Measurements from ENCODE around the gene FNBP1. TPM values are rescaled to one million over a fixed set of nuclear protein-coding genes. Genes with fewer than 3 reads are reported as not detected.

The FNBP1 gene
- polyA plus RNA-seq, 2 of the 4 experiments (the other 2 are of a cell fraction), result 10.6 to 15.6 TPM

- TF ChIP-seq FOXS1 (CRISPR knock-in tag; IDR thresholded peaks at IDR 0.05) (no peak), KDM1A (IDR thresholded peaks at IDR 0.05; ENCODE audit: low read depth) (no peak), TFCP2L1 (CRISPR knock-in tag; IDR thresholded peaks at IDR 0.05) (no peak)
Measured at GRCh38 chr9:129887334-129888292, 155.4 kb downstream of the FNBP1 start (continued).

DNA sequence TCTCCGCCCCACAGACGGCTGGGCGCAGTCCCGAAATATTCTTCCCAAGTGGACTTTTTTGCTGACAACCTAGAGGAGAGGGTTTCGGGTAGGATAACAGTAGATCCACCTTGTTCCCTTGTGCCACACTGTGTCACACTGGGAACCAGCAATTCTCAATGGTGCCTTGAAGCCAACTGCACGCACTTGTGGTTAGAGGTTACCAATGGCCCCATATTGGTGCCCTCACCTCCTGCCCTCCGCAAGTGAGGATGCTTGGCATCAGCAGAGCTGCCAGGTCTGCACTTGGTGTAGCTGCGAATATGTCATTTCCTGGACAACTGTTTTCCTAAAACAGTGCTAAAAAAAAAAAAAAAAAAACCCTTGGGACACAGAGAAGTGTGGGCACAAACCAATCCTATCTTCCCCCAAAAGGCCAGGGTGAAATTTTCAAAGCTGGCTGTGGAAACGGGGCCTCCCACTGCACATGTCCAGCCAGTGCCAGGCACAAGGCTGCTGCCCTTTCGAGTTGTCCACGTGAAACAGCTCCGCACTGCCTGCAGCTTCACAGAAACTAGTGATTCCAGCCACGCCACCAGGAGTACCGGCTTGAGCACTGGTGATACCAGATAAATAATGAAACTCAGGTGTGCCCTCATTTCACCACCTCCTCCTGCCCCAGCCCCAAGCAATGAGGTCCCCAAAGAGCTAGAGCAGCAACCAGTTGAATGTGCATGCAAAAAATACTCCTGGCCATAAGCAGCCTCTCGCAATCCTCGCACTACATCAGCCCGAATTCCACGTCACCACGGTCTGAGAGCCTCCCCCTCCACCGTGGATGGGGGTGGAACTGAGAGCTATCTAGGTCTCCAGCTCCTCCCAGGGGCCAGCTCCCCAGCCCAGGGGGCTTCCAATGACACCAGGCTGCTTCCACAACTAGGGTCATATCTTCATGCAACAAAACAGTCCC, 156.5 kb downstream of the FNBP1 start:
- peak overlapping the region; percentile 35 for H3K4me3 ChIP-seq

GRCh38 chr9:129885670-129886106, 157.3 kb downstream of the FNBP1 start:
- peak overlapping the region; percentile 85 for H3K4me2 ChIP-seq
- peak overlapping the region; percentile 81 to 87 for H3K27ac ChIP-seq
- peak; percentile 47; the same call in 1 of the 2 replicates for TF ChIP-seq MAX (IDR thresholded peaks at IDR 0.05)
- no peak for TF ChIP-seq ESRRA (IDR thresholded peaks at IDR 0.05; ENCODE audit: borderline replicate concordance, low read length)
- peak; percentile 93 for TF ChIP-seq SMC3 (IDR thresholded peaks at IDR 0.05)
- peak; percentile 86 to 87 for TF ChIP-seq RAD21 (conservative IDR thresholded peaks at IDR 0.05 in 1 of 2, IDR thresholded peaks at IDR 0.05 in 1 of 2)
- TF ChIP-seq, protein P1, sequence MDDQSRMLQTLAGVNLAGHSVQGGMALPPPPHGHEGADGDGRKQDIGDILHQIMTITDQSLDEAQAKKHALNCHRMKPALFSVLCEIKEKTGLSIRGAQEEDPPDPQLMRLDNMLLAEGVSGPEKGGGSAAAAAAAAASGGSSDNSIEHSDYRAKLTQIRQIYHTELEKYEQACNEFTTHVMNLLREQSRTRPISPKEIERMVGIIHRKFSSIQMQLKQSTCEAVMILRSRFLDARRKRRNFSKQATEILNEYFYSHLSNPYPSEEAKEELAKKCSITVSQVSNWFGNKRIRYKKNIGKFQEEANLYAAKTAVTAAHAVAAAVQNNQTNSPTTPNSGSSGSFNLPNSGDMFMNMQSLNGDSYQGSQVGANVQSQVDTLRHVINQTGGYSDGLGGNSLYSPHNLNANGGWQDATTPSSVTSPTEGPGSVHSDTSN (IDR thresholded peaks at IDR 0.05), result no peak
- no peak for TF ChIP-seq MAZ (IDR thresholded peaks at IDR 0.05; ENCODE audit: borderline replicate concordance, low read depth, low read length)
- TF ChIP-seq FOSL2 (IDR thresholded peaks at IDR 0.05), result no peak
- peak; percentile 29; the same call in 1 of the 2 replicates for TF ChIP-seq FOSL2 (CRISPR knock-in tag; IDR thresholded peaks at IDR 0.05)
- 0 out of 2 replicates have a peak, but pooled peaks have one; percentile 19 for TF ChIP-seq POLR2A (IDR thresholded peaks at IDR 0.05; ENCODE audit: low read length)
- TF ChIP-seq USF2 (IDR thresholded peaks at IDR 0.05), result no peak
- TF ChIP-seq, protein P2, sequence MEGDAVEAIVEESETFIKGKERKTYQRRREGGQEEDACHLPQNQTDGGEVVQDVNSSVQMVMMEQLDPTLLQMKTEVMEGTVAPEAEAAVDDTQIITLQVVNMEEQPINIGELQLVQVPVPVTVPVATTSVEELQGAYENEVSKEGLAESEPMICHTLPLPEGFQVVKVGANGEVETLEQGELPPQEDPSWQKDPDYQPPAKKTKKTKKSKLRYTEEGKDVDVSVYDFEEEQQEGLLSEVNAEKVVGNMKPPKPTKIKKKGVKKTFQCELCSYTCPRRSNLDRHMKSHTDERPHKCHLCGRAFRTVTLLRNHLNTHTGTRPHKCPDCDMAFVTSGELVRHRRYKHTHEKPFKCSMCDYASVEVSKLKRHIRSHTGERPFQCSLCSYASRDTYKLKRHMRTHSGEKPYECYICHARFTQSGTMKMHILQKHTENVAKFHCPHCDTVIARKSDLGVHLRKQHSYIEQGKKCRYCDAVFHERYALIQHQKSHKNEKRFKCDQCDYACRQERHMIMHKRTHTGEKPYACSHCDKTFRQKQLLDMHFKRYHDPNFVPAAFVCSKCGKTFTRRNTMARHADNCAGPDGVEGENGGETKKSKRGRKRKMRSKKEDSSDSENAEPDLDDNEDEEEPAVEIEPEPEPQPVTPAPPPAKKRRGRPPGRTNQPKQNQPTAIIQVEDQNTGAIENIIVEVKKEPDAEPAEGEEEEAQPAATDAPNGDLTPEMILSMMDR (IDR thresholded peaks at IDR 0.05), result peak; percentile 82
- TF ChIP-seq JUN (IDR thresholded peaks at IDR 0.05), result 0 out of 5 replicates have a peak, but pooled peaks of 1 of the 2 experiments have one; percentile 38
- ChIA-PET CTCF (interaction anchor here (0.6 to 2.1 kb wide), 54 partner anchors 9 to 855 kb away, joined by 3 to 14 read pairs (median 4); no protein-coding TSS in a partner anchor), POLR2A (interaction anchor here (0.6 to 1.8 kb wide), 3 partner anchors 53 to 625 kb away, joined by 3 to 10 read pairs (median 4); partner anchors contain the start of gene FNBP1)
- peak; percentile 79 to 82 for DNase-seq (ENCODE audit: low read depth in 1 of 2, low spot score in 1 of 2)
- 3% methylated on average over 11 of the region's 27 CpGs for WGBS (ENCODE audit: missing lambda C conversion rate)
- FAIRE-seq, result no peak
- H3K9me3 ChIP-seq, result no peaks in the 10 kb centered on the region
- H3K4me1 ChIP-seq, result peaks cover 24% of the 10 kb centered on the region
- peak; percentile 92 to 95 for ATAC-seq
- peak overlapping the region; percentile 35 for H3K4me3 ChIP-seq

More for the DNA sequence above, 156.5 kb downstream of the FNBP1 start:
- no peaks in the 10 kb centered on the region for H3K9me3 ChIP-seq
- DNase-seq (ENCODE audit: low read depth in 1 of 2, low spot score in 1 of 2), result no peak
- 91% methylated on average over 20 of the region's 20 CpGs for WGBS (ENCODE audit: missing lambda C conversion rate)
- FAIRE-seq, result no peak
- peak overlapping the region; percentile 85 for H3K4me2 ChIP-seq
- H3K4me1 ChIP-seq, result peaks cover 24% of the 10 kb centered on the region
- H3K27ac ChIP-seq, result peak overlapping the region; percentile 81 to 87
- POLR2A ChIA-PET, result interaction anchor here (0.6 to 1.8 kb wide), 4 partner anchors 52 to 624 kb away, joined by 3 to 10 read pairs (median 4); partner anchors contain the start of gene FNBP1
- 0 out of 6 replicates have a peak, but pooled peaks of 1 of the 2 experiments have one; percentile 1 for ATAC-seq
- TF ChIP-seq RNF2 (IDR thresholded peaks at IDR 0.05; ENCODE audit: borderline replicate concordance, low read depth), result no peak
- CTCF ChIA-PET, result interaction anchor here (0.5 to 2.1 kb wide), 28 partner anchors 9 to 221 kb away, joined by 3 to 11 read pairs (median 4); partner anchors contain the start of gene GPR107
